Naive thymus-derived CD4-positive, alpha-beta T cell (primary cell): ENCODE results near the gene ALPG. TPM values are rescaled to one million over a fixed set of nuclear protein-coding genes. Genes with fewer than 3 reads are reported as not detected.
"Not testable (repeated sequence)": the region's sequence is repeated elsewhere in the genome, so short reads cannot be mapped to it uniquely, and the experiment has no call there.

Experiments
- ATAC-seq: fragments of 150-1000 bp; cut with Tn5 transposase; 2 replicates; pipeline ENCODE4 v1.10.0; 2021; ENCODE audit warnings: mild to moderate bottlenecking, moderate library complexity
- CTCF ChIA-PET: fragments of 350-600 bp; sonication (Branson Sonifier 250); formaldehyde crosslinking; loops from one replicate; lab custom pipeline; 2021; ENCODE audit warnings: antibody characterized with exemption; lab: Charles Lee
- POLR2A ChIA-PET: fragments of 350-600 bp; sonication (Branson Sonifier 250); formaldehyde crosslinking; loops from one replicate; lab custom pipeline; 2021; ENCODE audit warnings: antibody characterized with exemption, inconsistent platforms; lab: Charles Lee
- DNase-seq, 9 donors: peaks; one replicate each; pipeline versions ENCODE4 v3.0.0 to v3.0.0-alpha.2; 2020 to 2022; ENCODE audit warnings: mixed read lengths in 1 of 9
- H3K27ac ChIP-seq: one replicate; pipeline ENCODE4 v1.7.0; 2013; ENCODE audit warnings: mild to moderate bottlenecking, low read depth, low read length, moderate library complexity
- H3K27me3 ChIP-seq, 2 donors: one replicate each; pipeline ENCODE4 v1.7.0; 2013; ENCODE audit warnings: low read length in 2 of 2, mild to moderate bottlenecking in 2 of 2, moderate library complexity in 2 of 2; ENCODE audit not compliant: control insufficient read depth in 2 of 2, insufficient read depth in 2 of 2
- H3K36me3 ChIP-seq, 3 experiments: 1 replicate in 2 of 3; 2 replicates in 1 of 3; pipeline ENCODE4 v1.7.0; 2013; ENCODE audit warnings: low read length in 3 of 3, mild to moderate bottlenecking in 3 of 3, moderate library complexity in 1 of 3; ENCODE audit not compliant: insufficient read depth in 3 of 3, control insufficient read depth in 2 of 3
- H3K4me1 ChIP-seq, 2 donors: one replicate each; pipeline ENCODE4 v1.7.0; 2013; ENCODE audit warnings: low read length in 2 of 2, mild to moderate bottlenecking in 2 of 2, moderate library complexity in 1 of 2; ENCODE audit not compliant: control insufficient read depth in 2 of 2, insufficient read depth in 2 of 2
- H3K4me3 ChIP-seq: 2 replicates; pipeline ENCODE4 v1.7.0; 2013; ENCODE audit warnings: mild to moderate bottlenecking, low read length
- H3K9me3 ChIP-seq, 3 experiments: 1 replicate in 2 of 3; 2 replicates in 1 of 3; pipeline ENCODE4 v1.7.0; 2013; ENCODE audit warnings: low read length in 3 of 3; ENCODE audit not compliant: control insufficient read depth in 2 of 3
- H3K27ac Mint-ChIP-seq, 9 donors: one replicate each; pipeline ENCODE4 v1.8.0; 2020 to 2022; ENCODE audit warnings: mixed read lengths in 9 of 9, mild to moderate bottlenecking in 8 of 9, moderate library complexity in 5 of 9, inconsistent platforms in 2 of 9
- H3K27me3 Mint-ChIP-seq, 5 donors: one replicate each; pipeline ENCODE4 v1.8.0; 2021 to 2022; ENCODE audit warnings: mixed read lengths in 5 of 5, mild to moderate bottlenecking in 1 of 5
- H3K36me3 Mint-ChIP-seq, 5 donors: one replicate each; pipeline ENCODE4 v1.8.0; 2020 to 2022; ENCODE audit warnings: mixed read lengths in 5 of 5, mild to moderate bottlenecking in 3 of 5, inconsistent platforms in 1 of 5
- H3K4me1 Mint-ChIP-seq, 7 donors: one replicate each; pipeline ENCODE4 v1.8.0; 2020 to 2022; ENCODE audit warnings: mixed read lengths in 7 of 7, mild to moderate bottlenecking in 3 of 7, inconsistent platforms in 1 of 7
- H3K4me3 Mint-ChIP-seq, 10 donors: one replicate each; pipeline ENCODE4 v1.8.0; 2020 to 2022; ENCODE audit warnings: mild to moderate bottlenecking in 10 of 10, mixed read lengths in 10 of 10, moderate library complexity in 6 of 10, inconsistent platforms in 2 of 10
- H3K9me3 Mint-ChIP-seq, 11 donors: one replicate each; pipeline ENCODE4 v1.8.0; 2020 to 2022; ENCODE audit warnings: mixed read lengths in 11 of 11, mild to moderate bottlenecking in 4 of 11, inconsistent platforms in 1 of 11, moderate library complexity in 1 of 11
- intact Hi-C, 2 donors: fragments of 100-400 bp; cut with micrococcal nuclease; formaldehyde crosslinking; loops; one replicate each; pipeline ENCODE4 v1.15.1; 2023
- polyA plus RNA-seq, 2 donors: library from polyadenylated mRNA; unstranded; fragments of 300-500 nt; fragmentation: Illumina TruSeq; gene quantifications; one replicate each; pipeline ENCODE4 v1.2.3, GENCODE V29; 2021
- total RNA-seq, 6 experiments: library from RNA in 5 of 6; stranded (reverse) in 5 of 6; gene quantifications; 1 replicate in 5 of 6; 2 replicates in 1 of 6; pipeline ENCODE4 v1.2.3 and lab custom pipeline; 2021 to 2026

ALPG gene
- total and polyA plus RNA-seq, 7 experiments from 2014 or later: not detected

GRCh38 chr2:232443669-232444408, 37.2 kb downstream of the ALPG start:
- DNase-seq, CTCF ChIA-PET, H3K27ac Mint-ChIP-seq, H3K36me3 Mint-ChIP-seq, H3K27me3 ChIP-seq, H3K4me3 ChIP-seq, POLR2A ChIA-PET, H3K4me1 ChIP-seq, H3K27me3 Mint-ChIP-seq, H3K9me3 Mint-ChIP-seq, H3K27ac ChIP-seq, H3K4me3 Mint-ChIP-seq, H3K36me3 ChIP-seq, H3K9me3 ChIP-seq, ATAC-seq: not testable (repeated sequence)
- peaks cover 0 to 12% (median 3%) of the 10 kb centered on the region in 7 donors for H3K4me1 Mint-ChIP-seq
- intact Hi-C loops: loop anchor here (1.0 to 10.0 kb wide), 5 partner anchors 81 to 538 kb away; partner anchors contain the start of genes CHRND (in 1 of the 2), NPPC (in 1 of the 2) and PRSS56 (in 1 of the 2)

GRCh38 chr2:232444409-232445148, 37.9 kb downstream of the ALPG start:
- ATAC-seq: peak; percentile 47
- Mint-ChIP-seq H3K27me3 (peaks cover 0 to 3% (median 0%) of the 10 kb centered on the region in 5 donors), H3K4me1 (peaks cover 0 to 12% (median 3%) of the 10 kb centered on the region in 7 donors), H3K27ac (no peak overlapping the region), H3K4me3 (no peak overlapping the region), H3K9me3 (no peaks in the 10 kb centered on the region), H3K36me3 (no peaks in the 10 kb centered on the region)
- H3K27me3 ChIP-seq: no peaks in the 10 kb centered on the region
- no peak overlapping the region for H3K27ac ChIP-seq
- H3K4me1 ChIP-seq: no peaks in the 10 kb centered on the region
- CTCF ChIA-PET: no interaction called here
- H3K9me3 ChIP-seq: no peaks in the 10 kb centered on the region
- POLR2A ChIA-PET: no interaction called here
- peak in 8 of 9 donors; percentile 17 to 68 (median 35) for DNase-seq
- no peak overlapping the region for H3K4me3 ChIP-seq
- intact Hi-C loops: loop anchor here (1.0 to 10.0 kb wide), 5 partner anchors 80 to 538 kb away; partner anchors contain the start of genes CHRND (in 1 of the 2), NPPC (in 1 of the 2) and PRSS56 (in 1 of the 2)
- no peaks in the 10 kb centered on the region for H3K36me3 ChIP-seq

- H3K4me3 ChIP-seq, H3K9me3 ChIP-seq, H3K27me3 Mint-ChIP-seq, ATAC-seq, H3K9me3 Mint-ChIP-seq, H3K36me3 ChIP-seq, CTCF ChIA-PET, H3K4me1 Mint-ChIP-seq, POLR2A ChIA-PET, H3K4me1 ChIP-seq, H3K27ac ChIP-seq, H3K27me3 ChIP-seq, H3K27ac Mint-ChIP-seq, H3K4me3 Mint-ChIP-seq, H3K36me3 Mint-ChIP-seq: not testable (repeated sequence)
- peak in 1 of 9 donors; percentile 20 for DNase-seq
- intact Hi-C loops: loop anchor here in 1 of 2 donors (10.0 kb wide), 1 partner anchor 79 kb away; the partner anchor contains the start of genes CHRND and PRSS56
Observed at GRCh38 chr2:232445149-232445885, 38.7 kb downstream of the ALPG start.

- H3K9me3 Mint-ChIP-seq, H3K36me3 ChIP-seq, H3K27ac Mint-ChIP-seq, H3K4me3 Mint-ChIP-seq, H3K4me1 ChIP-seq, ATAC-seq, H3K9me3 ChIP-seq, H3K27ac ChIP-seq, H3K27me3 Mint-ChIP-seq, H3K4me3 ChIP-seq, CTCF ChIA-PET, H3K36me3 Mint-ChIP-seq, POLR2A ChIA-PET, H3K4me1 Mint-ChIP-seq, H3K27me3 ChIP-seq: not testable (repeated sequence)
- DNase-seq: peak in 1 of 9 donors; percentile 22
- intact Hi-C loops: loop anchor here (2.0 to 10.0 kb wide), 2 partner anchors 76 to 78 kb away; partner anchors contain the start of genes CHRND (in 1 of the 2) and PRSS56 (in 1 of the 2)
Observed at GRCh38 chr2:232446266-232446777, 39.7 kb downstream of the ALPG start.

- ChIA-PET POLR2A (no interaction called here), CTCF (interaction anchor here (0.6 kb wide), 1 partner anchor 17 kb away, joined by 7 read pairs; no protein-coding TSS in a partner anchor)
- H3K27me3 Mint-ChIP-seq: no peaks in the 10 kb centered on the region
- no peak overlapping the region for H3K27ac Mint-ChIP-seq
- DNase-seq (peak in 1 of 9 donors; percentile 16), ATAC-seq (no peak)
- no peaks in the 10 kb centered on the region for H3K36me3 Mint-ChIP-seq
- no peaks in the 10 kb centered on the region for H3K9me3 Mint-ChIP-seq
- Histone ChIP-seq H3K36me3 (no peaks in the 10 kb centered on the region), H3K27me3 (no peaks in the 10 kb centered on the region), H3K27ac (no peak overlapping the region), H3K9me3 (no peaks in the 10 kb centered on the region), H3K4me3 (no peak overlapping the region), H3K4me1 (no peaks in the 10 kb centered on the region)
- H3K4me1 Mint-ChIP-seq: peaks cover 0 to 4% (median 0%) of the 10 kb centered on the region in 7 donors
- intact Hi-C loops: loop anchor here (2.0 to 10.0 kb wide), 2 partner anchors 76 to 78 kb away; partner anchors contain the start of genes CHRND (in 1 of the 2) and PRSS56 (in 1 of the 2)
- H3K4me3 Mint-ChIP-seq: no peak overlapping the region
Observed at GRCh38 chr2:232447091-232447620, 40.5 kb downstream of the ALPG start.
